Mesothelial cell of epicardium (in vitro differentiated cells): Measurements from ENCODE around the gene ZMYM1. TPM values are rescaled to one million over a fixed set of nuclear protein-coding genes. Genes with fewer than 3 reads are reported as not detected.

Experiments used
- DNase-seq, 2 experiments: peaks; one replicate each; pipeline ENCODE4 v3.0.0; 2021; ENCODE audit warnings: low spot score in 2 of 2; ENCODE audit not compliant: unreplicated experiment in 2 of 2
- H3K27ac Mint-ChIP-seq: 2 replicates; pipeline ENCODE4 v1.8.0; 2021; ENCODE audit warnings: mixed read lengths
- H3K27me3 Mint-ChIP-seq: 2 replicates; pipeline ENCODE4 v1.8.0; 2021; ENCODE audit warnings: low read depth, mixed read lengths
- H3K36me3 Mint-ChIP-seq: 2 replicates; pipeline ENCODE4 v1.8.0; 2021; ENCODE audit warnings: mixed read lengths
- H3K4me1 Mint-ChIP-seq: 2 replicates; pipeline ENCODE4 v1.8.0; 2021; ENCODE audit warnings: mixed read lengths
- H3K4me3 Mint-ChIP-seq: 2 replicates; pipeline ENCODE4 v1.8.0; 2021; ENCODE audit warnings: mild to moderate bottlenecking, moderate library complexity, mixed read lengths
- H3K9me3 Mint-ChIP-seq: 2 replicates; pipeline ENCODE4 v1.8.0; 2021; ENCODE audit warnings: mixed read lengths
- CTCF ChIP-seq: fragments of 200-600 bp; sonication (generic); IDR thresholded peaks from one replicate; pipeline ENCODE4 v1.5.0; 2021; ENCODE audit warnings: antibody characterized with exemption; ENCODE audit not compliant: unreplicated experiment
- total RNA-seq: library from RNA; stranded (reverse); gene quantifications from 3 replicates; pipeline ENCODE4 v1.2.1, GENCODE V29; 2021

ZMYM1 gene
- total RNA-seq, 1 donor from 2014 or later: 24.2 TPM

GRCh38 chr1:35085421-35085820 lies 6.2 kb downstream of the ZMYM1 start:
- no peak for DNase-seq
- H3K4me1 Mint-ChIP-seq: peaks cover 6% of the 10 kb centered on the region
- no peaks in the 10 kb centered on the region for H3K27me3 Mint-ChIP-seq
- TF ChIP-seq CTCF: no peak
- no peak overlapping the region for H3K27ac Mint-ChIP-seq
- H3K9me3 Mint-ChIP-seq: peaks cover 6% of the 10 kb centered on the region
- H3K36me3 Mint-ChIP-seq: peaks cover 16% of the 10 kb centered on the region
- H3K4me3 Mint-ChIP-seq: no peak overlapping the region

GRCh38 chr1:35097224-35097623 lies 18.0 kb downstream of the ZMYM1 start:
- peaks cover 24% of the 10 kb centered on the region for H3K36me3 Mint-ChIP-seq
- no peak overlapping the region for H3K27ac Mint-ChIP-seq

GRCh38 chr1:35111106-35111505 lies 31.9 kb downstream of the ZMYM1 start:
- Mint-ChIP-seq H3K4me1 (no peaks in the 10 kb centered on the region), H3K9me3 (no peaks in the 10 kb centered on the region), H3K27ac (no peak overlapping the region), H3K27me3 (no peaks in the 10 kb centered on the region), H3K36me3 (peaks cover 27% of the 10 kb centered on the region), H3K4me3 (no peak overlapping the region)
- DNase-seq: no peak
- TF ChIP-seq CTCF: no peak

More at GRCh38 chr1:35097224-35097623, 18.0 kb downstream of the ZMYM1 start:
- DNase-seq: no peak
- TF ChIP-seq CTCF: no peak
- H3K27me3 Mint-ChIP-seq: no peaks in the 10 kb centered on the region
- H3K4me3 Mint-ChIP-seq: no peak overlapping the region
- no peaks in the 10 kb centered on the region for H3K9me3 Mint-ChIP-seq
- H3K4me1 Mint-ChIP-seq: no peaks in the 10 kb centered on the region

GRCh38 chr1:35112668-35113067 lies 33.5 kb downstream of the ZMYM1 start:
- H3K4me3 Mint-ChIP-seq: no peak overlapping the region
- no peak for TF ChIP-seq CTCF
- H3K36me3 Mint-ChIP-seq: peaks cover 25% of the 10 kb centered on the region
- no peak for DNase-seq
- no peaks in the 10 kb centered on the region for H3K4me1 Mint-ChIP-seq
- H3K9me3 Mint-ChIP-seq: no peaks in the 10 kb centered on the region
- no peak overlapping the region for H3K27ac Mint-ChIP-seq
- H3K27me3 Mint-ChIP-seq: no peaks in the 10 kb centered on the region

- Mint-ChIP-seq H3K4me3 (no peak overlapping the region), H3K4me1 (no peaks in the 10 kb centered on the region), H3K27me3 (no peaks in the 10 kb centered on the region), H3K9me3 (no peaks in the 10 kb centered on the region), H3K36me3 (peaks cover 24% of the 10 kb centered on the region), H3K27ac (no peak overlapping the region)
- no peak for DNase-seq
- no peak for TF ChIP-seq CTCF
Measured at GRCh38 chr1:35115459-35116383, 36.5 kb downstream of the ZMYM1 start.
